ENCODE measurements around the gene ARL11.

- TF ChIP-seq CTCF (IDR thresholded peaks at IDR 0.05) = no peak
- TF ChIP-seq POLR2A (IDR thresholded peaks at IDR 0.05) = no peak
Measured at GRCh38 chr13:49585220-49586157, 42.8 kb upstream of the ARL11 start, which contains the start of gene RCBTB1.
